OCI-M2 (cell line): Measurements from ENCODE around the gene MYLK.

ENCODE experiments used
- DNase-seq: peaks from one replicate; lab custom pipeline; 2025; ENCODE audit not compliant: unreplicated experiment; lab: John Stamatoyannopoulos, UW

The MYLK gene

GRCh38 chr3:123832692-123833397 lies 51.3 kb downstream of the MYLK start:
- DNase-seq = no peak

DNA sequence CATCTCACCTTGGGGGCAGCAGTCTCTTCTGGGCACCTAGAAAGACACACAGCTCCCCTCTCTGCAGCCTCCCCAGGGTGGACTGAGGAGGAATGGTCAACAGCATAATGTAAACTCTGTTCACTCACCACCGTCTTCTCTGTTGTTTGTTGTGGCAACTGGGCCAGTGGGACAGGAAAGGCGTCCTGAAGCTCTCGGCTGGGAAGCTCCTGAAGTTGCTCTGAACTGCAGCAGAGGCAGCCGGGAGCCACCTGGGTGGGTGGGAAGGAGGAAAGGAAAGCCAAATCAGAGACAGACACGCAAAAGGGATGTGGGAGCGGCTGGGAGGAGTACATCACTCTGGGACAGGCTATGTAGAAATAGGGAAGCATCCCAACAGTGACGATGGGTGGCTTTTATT lies 52.7 kb downstream of the MYLK start:
- DNase-seq = no peak

GRCh38 chr3:123821920-123822319 lies 62.2 kb downstream of the MYLK start:
- DNase-seq = no peak

- no peak for DNase-seq
These were observed 64.2 kb downstream of the MYLK start for GRCh38 chr3:123819949-123820348.

DNA sequence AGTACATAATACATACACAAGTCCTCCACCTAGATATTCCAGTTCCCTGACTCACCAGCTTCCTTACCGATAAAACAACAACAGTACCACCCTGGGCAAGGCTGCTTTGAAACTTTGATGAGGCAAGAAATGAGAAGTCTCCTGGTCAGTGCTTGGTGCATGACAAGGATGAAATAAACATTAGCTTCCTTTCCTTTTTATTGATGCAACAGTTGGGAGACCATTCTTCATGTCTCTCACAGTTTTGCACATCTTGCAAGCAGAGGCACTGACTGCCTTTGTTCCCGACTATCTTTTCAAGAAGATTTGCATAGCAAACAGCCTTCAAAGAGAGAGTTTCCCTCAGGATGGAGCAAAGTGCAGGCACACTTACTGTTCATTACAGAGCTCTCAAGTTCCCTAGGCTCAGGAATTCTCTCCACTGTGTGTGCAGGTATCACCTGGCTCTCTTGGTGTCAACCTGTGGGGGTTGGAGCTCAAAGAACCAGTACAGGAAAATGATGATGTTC lies 65.2 kb downstream of the MYLK start:
- no peak for DNase-seq

DNA sequence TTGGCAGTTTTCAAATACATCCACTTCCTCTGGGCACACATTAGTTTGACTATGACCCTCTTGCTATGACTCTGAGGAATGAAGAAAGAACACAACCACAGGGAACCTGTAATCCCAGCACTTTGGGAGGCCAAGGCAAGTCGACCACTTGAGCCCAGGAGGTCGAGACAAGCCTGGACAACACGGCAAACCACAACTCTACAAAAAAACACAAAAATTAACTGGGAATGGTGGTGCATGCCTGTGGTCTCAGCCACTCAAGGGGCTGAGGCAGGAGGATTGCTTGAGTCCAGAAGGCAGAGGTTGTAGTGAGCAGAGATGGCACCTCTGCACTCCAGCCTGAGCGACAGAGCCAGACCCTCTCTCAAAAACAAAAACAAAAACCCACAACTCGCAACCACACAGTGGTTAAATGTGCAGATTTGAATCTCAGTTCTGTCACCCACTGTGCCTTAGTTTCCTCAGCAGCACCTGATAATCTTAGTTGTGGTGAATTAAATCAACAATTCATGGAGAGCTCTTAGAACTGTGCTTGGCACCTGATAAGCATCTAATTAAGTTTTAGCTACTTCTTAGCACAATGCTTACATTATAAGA lies 65.7 kb downstream of the MYLK start:
- no peak for DNase-seq

DNA sequence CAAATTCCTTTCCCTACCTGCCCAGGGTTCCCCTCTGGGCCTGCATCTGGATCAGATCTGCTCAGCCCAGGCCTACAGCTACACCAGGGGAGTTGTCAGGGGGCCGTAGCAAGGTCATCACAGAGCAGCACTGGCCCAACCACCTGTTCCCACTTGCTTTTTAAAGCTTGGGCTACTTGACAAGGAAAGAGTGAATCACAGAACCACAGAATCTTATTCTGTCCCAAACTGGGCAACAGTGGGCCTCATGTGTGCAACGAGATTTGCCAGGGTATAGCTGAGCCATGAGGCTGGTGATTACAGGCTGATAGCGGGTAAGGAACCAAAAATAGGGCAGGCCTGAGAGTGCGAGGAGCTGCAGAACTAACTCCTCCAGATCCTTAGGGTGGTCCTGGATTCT lies 66.7 kb downstream of the MYLK start:
- DNase-seq = no peak

DNA sequence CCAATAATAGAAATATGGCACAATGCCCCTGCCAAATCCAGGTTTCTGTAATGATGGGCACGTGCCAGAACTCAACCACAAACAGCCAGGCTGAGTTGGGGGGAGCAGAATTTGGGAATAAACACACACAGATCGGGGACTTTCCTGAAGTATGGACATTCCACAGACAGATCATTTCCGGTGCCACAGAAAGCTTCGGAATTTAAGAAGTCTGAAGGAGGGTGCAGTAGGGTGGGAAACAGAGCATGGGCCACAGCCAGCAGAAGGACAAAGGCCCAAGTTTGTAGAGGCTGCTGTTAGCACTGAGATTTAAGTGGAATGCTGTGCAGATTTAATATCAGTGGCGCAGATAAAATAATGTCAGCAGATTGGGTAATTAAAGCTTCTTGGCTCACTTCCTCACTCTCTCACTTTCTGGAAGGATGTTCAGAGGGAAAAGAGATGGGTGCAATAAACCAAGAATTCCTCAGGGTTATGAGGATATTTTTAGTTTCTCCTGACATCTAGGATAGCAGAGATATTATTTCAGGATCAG lies 67.4 kb downstream of the MYLK start:
- no peak for DNase-seq

DNA sequence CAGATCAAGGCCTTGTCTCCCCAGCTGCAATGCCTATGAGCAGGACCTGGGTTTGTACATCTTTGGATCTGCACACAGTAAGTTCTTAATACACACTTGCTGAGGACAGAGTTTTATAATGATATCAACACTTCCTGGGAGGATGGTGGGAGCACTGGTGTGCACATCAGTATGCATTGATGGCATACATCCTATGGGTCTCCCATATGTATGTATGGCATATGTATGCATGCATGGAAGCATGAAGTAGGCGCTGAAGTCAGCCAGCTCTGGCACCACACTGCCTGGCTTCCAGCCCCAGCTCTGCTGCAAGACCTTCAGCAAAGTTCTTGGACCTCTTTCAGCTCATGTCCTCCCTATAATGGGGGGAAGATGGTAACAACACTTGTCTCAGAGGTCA lies 68.2 kb downstream of the MYLK start:
- no peak for DNase-seq

GRCh38 chr3:123813876-123814275 lies 70.3 kb downstream of the MYLK start:
- peak; percentile 50 for DNase-seq

DNA sequence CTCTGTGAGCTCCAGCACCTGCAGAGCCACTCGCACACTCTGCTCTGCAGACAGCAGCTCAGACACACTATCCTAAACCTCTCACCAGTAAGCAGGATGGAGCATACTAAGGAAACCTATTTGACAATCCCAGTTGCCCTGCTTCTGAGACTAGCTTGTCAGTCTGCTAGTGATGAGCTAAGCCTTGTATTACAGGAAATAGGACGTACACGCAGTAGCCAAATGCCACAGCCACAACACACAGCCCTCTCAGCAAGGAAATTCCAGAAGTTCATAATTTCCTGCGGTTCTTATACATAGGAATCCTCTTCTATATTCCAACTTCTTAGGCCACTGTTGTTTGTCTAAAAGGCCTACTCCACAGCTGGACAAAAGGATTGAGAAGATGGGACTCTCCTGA lies 74.5 kb downstream of the MYLK start:
- DNase-seq = no peak

DNA sequence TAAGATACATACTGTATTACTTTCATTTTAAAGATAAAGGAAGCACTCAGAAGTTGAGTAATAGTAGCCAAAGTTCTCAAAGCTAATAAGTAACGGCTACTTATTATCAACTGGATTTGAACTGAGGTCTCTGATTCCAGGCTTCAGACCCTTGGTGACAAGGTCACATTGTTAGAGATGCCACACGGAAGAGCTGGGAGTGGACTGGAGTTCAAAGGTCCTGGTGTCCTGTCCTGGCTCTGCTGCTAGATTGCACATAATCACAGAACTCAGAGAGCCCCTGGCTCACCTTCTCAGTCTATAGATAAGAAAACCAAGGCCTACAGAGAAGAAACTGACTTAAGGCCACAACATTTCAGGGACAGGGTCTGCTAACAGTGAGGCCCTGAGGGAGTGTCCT lies 75.3 kb downstream of the MYLK start:
- DNase-seq = no peak

- no peak for DNase-seq
These were observed 76.3 kb downstream of the MYLK start for GRCh38 chr3:123807820-123808219.

DNA sequence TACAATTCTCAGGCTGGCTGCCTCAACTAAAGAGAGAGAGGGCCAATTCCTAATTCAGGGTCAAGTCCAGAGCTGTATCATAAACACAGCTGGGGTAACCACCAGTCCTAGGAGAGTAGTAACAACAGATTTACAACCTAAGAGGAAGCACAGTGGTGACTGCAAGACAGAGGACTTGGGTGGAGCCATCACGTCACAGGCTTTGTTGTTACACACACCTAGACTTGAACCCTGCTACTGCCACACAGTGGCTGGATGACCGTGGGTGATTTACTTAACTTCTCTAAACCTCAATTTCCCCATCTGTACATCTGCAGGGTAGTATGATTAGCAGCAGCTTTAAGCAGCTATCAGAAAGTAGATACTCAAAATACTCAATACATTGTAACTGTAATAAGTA lies 78.6 kb downstream of the MYLK start:
- DNase-seq = no peak

DNA sequence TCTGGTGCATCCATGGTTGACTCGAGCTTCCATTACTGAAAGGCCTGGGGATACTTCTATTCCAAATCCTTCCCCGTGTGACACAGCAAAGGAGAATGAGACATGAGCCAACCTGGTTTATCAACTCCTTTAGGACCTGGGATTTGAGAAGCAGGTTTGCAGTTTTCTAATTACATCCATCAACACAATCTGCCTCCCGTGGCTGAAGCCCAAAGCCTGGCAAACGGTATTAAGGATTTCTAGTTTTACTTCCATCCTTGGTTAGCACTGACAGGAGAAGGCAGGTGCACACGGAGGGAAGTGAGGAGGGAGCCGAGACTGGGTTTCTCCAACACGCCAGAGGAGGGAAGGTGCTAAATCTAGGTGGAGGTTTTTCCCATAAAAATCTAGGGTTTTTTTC lies 79.0 kb downstream of the MYLK start:
- DNase-seq = no peak

DNA sequence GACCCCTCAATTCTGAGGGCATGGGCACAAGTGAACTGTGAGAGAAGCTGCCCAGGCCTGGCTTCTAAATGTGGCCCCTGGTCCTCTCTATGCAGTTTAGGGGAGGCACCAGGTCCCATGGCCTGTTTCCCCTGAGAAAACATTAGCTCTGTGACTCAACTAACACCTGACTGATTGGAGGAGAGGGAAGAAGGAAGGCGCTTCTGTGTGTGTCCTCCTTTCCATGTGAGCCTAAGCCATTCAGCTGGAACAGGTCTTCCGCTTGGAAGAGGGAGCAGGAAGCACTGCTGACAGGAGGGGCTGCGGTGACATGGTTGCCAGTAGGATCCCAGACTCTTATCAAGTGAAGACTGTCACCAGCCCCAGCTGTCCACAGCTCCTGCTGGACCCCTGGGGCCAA lies 79.5 kb downstream of the MYLK start:
- DNase-seq = no peak

GRCh38 chr3:123803521-123803920 lies 80.6 kb downstream of the MYLK start:
- no peak for DNase-seq

GRCh38 chr3:123802007-123802625 lies 82.0 kb downstream of the MYLK start:
- DNase-seq = no peak

GRCh38 chr3:123801474-123801873 lies 82.7 kb downstream of the MYLK start:
- no peak for DNase-seq

DNA sequence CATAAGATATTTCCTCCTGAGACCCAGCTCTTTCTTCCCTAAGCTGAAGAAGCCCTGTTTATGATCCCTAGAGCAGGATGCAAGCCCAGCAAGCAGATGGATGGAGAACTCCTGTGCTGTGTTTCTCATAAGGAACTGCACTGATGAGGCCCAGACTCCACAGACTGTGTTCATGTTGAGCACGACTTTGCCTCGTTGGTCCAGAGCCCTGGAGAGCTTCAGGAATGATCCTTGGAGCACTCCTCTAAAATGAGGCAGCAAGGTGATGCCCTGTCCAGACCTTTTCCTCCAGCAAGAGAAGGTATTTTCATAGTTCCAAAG lies 83.8 kb downstream of the MYLK start:
- no peak for DNase-seq

GRCh38 chr3:123799544-123800361 lies 84.4 kb downstream of the MYLK start:
- DNase-seq = no peak
